NCI-H1436 (cell line): ENCODE measurements around the gene TNRC6C.
"Not testable (repeated sequence)": the region's sequence is repeated elsewhere in the genome, so short reads cannot be mapped to it uniquely, and the experiment has no call there.

Experiments used
- DNase-seq: peaks from one replicate; lab custom pipeline; 2025; lab: John Stamatoyannopoulos, UW

Gene TNRC6C

DNA sequence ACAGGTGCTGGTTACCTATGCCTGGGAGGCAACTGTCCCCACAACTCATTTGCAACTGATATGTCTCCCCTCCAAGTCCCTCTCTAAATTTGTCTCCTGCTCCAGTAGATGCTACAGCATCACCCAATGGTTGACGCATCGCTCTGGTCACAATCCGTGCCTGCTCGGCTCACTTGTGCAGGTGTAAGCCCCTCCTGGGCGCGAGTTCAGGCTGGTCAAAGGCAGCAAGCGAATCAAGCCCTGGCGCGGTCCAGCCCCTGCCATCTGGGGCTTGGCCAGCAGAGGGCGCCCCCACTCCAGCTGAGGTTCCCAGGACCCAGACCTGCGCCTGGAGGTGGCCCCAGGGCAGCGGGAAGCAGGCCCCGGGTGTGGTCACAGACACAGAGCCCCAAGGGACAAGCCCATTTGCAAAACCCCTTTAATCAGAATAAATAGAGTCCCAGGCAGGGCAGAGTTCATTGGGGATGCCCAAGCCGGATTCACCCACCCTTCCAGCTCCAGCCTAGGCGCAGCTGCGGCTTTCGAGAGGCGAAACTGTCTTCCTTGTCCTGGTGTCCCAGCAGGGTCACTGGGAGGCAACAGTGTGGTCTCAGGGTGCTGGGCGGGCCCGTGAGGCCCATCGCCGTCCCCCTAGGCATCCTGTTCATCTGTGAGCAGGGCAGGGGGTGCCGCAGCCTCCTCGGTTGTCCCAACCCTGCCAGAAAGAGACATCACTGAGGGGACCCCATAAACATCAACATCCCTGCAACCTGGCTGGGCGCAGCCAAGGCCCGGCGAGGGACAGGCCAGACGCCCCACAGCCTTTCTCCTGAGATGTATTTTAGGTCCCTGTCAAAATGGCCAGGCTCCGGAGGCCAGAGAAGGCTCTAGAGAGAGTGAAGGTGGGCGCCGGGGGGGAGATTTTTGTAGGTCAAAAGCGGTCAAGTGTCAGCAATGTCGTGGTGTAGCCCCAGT is 154.3 kb downstream of the TNRC6C start:
- DNase-seq: peak; percentile 64

DNA sequence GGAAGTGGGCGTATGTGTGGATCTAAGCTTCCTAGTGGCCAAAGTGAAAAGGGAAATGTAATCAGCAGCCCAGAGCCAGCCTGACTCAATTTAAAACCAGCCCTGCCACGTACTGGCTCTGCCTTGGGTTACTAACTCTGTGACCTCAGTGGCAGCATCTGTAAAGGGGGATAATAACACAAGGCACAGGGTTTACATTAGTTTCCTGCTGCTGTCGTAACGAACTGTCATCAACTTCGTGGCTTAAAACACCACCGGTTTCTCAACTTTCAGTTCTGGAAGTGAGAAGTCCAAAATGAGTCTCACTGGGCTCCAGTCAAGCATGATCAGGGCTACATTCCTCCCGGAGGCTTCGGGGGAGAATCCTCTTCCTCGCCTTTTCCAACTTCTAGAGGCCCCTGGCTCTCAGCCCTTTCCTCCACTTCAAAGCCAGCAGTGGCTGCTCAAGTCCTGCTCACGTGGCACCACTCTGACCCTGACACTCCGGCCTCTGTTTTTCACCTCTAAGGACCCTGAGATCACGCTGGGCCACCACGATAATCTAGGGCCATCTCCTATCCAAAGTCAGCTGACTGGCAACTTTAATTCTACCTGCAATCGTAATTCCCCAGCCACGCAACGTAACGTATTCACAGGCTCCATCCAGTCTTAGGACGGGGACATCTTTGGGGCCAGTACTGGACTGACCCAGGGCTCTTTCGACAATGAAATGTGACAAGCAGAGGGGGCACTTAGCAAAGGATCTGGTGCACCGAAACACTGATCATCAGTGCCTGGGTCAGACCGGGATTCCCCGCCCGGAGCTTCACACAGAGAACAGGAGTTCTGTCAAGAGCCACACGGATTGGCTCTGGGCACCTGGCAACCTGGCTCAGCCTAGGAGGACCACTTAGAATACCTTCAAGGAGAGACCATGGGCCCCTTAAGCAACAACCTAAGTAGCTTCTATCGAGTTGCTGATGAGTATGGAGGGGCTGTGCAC is 155.6 kb downstream of the TNRC6C start:
- DNase-seq: no peak

DNA sequence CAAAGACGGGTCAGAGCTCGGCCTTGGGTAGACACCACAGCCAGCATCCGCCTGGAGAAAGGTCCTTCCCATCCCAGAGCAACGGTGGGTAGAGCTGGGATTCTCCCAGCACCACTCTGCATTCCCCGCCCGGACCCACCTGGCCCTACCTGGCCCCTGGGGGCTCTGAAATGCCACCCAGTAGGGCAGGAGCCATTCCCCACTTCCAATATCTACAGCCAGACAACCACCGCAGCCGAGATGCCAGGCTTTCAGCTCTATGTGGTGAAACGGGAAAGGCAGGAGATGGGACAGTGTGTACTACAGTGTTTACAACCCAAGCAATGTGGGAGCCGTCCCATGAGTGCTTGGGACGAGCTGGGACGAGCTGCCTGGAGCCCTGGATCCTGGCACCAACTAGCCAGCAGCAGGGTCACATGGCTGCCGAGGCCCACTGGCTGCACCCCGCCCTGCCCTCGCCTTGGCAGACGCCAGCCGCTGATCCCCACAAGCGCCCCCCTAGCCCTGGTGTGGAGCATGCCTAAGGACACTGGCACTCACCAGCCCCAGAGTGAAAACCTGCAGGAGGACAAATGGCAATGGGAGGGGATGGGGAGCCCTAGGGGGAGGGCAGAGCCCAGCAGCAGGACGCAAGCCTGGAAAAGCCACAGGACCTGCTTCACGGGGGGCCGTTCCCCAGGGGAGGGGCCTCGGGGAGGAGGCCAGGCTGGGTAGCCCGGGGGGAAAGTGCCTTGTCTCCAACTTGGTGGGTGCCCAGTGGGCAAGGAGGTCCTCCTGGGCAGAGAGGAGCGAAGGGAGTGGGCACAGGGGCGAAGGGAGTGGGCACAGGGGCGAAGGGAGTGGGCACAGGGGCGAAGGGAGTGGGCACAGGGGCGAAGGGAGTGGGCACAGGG is 156.6 kb downstream of the TNRC6C start:
- no peak for DNase-seq

DNA sequence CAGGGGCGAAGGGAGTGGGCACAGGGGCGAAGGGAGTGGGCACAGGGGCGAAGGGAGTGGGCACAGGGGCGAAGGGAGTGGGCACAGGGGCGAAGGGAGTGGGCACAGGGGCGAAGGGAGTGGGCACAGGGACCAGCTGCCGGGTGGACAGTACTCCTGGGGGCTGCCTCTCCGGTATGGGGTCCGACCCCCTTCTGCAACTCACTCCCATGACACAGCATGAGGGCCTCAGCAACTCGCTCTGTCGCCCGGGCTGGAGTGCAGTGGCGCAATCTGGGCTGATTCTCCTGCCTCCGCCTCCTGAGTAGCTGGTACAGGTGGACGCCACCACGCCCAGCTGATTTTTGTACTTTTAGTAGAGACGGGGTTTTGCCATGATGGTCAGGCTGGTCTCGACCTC is 157.3 kb downstream of the TNRC6C start:
- DNase-seq: not testable (repeated sequence)

DNA sequence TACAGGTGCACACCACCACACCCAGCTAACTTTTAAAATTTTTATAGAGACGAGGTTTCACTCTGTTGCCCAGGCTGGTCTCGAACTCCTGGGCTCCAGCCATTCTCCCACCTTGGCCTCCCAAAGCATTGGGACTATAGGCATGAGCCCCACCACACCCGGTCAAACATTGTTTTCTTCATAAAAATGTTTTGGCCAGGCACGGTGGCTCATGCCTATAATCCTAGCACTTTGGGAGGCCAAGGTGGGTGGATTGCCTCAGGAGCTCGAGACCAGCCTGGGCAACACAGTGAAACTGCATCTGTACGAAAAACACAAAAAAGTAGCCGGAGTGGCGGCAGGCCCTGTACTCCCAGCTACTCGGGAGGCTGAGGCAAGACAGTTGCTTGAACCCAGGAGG is 157.9 kb downstream of the TNRC6C start:
- no peak for DNase-seq

DNA sequence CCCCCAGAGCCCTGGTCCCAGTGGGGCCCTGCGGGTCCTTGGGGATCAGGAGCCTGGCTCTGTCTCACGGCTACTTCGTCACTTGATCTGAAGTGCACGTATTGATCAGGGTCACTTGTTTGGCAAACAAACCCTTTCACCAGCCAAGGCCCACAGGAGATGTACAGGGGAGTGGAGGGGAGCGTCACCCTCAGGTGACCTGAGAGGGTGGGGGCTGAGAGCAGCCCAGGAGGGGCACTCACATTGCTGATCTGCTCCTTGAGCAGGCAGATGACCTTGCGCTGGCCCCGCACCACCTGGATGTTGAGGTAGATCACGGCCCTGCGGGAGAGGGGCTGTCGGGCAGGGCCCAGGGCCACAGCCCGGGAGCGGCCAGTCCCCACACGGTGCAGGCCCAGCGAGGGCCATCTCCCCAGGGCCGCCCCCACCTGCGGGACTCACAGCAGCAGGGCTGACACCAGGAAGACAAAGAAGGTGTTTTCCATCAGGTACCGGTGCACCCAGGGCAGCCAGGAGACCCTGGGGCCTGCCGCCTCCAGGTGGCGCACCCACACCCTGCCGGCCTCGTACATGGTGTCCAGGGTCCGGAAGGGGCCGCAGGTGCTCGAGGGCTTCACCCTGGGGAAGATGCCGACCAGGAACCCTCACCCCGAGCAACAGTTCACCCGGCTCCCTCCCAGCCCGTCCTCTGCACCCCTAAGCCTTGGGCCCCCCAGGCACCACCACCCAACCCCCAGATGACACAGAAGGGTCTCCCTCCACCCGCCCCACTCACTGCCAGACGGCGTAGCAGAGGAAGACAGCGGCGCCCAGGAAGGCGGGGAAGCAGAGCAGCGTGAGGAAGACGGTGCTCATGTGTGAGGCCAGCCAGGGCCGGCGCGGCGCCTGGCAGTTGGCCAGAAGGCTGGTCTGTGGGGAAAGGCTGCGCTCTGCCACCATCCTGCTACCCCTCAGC is 158.8 kb downstream of the TNRC6C start:
- peak; percentile 48 for DNase-seq

DNA sequence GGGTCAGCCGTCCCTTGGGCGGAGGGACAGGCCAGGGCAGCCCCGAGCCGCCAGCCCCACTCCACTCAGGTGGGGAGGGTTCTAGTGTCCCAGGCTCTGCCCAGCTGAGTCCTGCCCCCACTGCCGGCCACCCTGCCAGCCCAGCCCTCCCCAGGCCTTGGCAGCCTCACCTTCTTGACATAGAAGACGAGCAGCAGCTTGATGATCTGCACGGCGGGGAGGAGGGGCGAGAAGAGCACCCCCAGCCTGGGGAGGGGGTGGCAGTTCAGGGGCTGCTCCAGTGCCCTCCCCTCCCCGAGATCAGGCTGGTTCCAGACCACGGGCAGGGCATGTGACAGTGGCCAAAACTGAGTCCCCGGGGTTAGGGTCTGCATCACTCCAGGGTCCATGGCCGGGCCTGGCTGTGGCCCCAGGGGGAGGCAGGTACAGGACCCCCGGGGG is 160.3 kb downstream of the TNRC6C start:
- DNase-seq: no peak

DNA sequence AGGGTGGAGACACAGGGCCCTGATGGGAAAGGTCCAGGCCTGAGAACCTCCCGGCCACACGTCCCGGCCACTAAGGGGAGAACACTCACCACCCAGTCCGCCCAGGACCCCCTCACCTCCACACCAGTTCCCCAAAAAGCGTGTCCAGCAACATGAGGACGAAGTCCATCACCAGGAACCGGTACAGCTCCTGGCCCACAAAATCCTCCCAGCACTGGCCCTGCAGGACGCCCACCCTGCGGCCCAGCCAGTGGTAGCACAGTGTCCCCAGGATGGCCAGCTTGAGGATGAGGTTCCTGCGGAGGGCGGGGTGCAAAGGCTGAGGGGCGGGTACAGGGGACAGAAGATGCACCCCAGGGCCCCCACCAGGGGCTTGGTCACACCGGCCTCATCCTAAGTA is 162.0 kb downstream of the TNRC6C start:
- no peak for DNase-seq

DNA sequence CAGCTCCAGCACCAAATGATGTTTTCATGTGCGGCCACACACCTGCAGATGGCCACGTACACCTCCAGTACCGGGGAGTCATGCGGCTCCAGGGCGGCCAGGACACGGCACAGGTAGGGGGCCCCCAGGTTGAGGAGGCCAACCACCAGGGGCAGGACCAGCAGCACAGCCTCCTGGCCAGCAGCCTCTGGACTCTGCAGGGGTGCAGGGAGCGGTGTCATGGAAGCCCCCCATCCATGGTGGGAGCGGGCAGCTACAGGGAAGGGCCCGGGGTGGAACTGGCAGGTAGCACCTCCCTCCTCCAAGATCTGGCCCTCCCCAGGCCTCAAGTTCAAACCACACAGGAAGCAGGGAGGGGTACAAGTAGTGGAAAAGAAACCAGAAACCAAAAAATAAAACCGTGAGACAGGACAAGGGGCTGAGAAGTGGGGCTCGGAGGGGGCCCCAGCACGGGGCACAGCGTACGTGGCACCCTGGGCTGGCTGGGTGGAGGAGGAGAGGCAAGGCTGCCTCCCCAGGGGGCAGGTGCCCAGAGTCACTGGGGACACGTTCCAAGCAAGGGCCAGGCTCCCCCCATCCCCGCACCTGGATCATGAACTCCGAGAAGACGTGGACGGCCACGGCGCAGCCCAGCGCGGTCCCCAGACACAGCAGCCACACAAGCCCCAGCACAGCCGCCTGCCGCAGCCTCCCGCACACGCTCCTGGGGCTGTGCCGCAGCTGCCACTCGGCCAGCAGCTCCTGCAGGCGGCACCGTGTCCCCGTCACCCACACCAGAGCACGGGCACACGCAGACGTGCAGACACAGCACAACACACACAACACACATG is 162.7 kb downstream of the TNRC6C start:
- no peak for DNase-seq

DNA sequence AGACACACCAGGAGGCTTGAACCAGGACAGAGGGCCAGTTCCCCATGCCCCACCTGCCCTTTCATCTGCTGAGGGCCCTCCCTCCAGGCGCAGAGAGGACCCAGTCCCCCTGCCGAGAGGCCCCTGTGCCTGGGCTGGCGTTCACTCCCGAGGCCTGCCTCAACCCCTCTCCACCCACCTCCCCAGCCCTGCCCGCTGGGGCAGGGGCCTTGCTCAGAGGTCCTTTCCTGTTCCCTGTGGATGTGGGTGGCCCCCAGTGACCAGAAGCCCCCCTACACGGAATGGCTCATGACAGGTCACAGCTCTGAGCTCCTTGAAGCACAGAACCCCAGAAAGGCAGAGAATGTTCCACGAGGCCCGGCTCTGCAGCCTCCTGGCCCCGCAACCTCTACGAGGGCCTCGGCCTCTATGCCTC is 163.3 kb downstream of the TNRC6C start:
- DNase-seq: no peak

DNA sequence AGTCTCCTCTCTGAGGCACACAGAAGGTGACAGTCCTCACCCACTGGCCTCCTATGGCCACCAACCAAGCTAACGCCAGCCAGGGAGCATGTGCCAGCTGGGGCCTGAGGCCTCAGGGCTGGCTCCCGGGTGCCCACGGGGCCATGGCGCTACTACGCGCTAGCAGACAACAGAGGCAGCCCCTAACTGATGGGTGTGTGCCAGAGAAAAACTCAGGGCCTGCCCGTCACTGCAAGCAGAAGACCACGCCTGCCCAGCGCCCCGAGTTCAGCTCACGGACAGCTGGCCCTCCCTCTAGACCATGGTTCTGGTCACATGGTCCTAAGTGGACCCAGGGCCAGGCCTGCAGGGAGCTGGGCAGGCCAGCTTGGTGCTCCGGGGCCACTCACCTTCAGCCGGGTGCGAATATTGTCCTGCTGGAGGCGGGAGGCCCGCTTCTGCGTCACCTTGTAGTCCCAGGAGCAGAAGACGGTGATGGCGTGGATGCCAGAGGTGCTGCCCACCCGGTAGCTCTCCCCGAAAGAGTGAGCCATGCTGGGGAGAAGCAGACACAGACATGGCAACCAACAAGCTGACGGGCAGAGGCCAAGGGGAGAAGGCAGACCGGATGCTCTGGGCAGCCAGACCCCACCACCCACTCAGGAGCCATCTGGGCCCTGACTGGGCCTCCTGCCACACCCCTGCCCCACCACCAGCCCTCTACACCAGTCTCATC is 163.9 kb downstream of the TNRC6C start:
- no peak for DNase-seq

DNA sequence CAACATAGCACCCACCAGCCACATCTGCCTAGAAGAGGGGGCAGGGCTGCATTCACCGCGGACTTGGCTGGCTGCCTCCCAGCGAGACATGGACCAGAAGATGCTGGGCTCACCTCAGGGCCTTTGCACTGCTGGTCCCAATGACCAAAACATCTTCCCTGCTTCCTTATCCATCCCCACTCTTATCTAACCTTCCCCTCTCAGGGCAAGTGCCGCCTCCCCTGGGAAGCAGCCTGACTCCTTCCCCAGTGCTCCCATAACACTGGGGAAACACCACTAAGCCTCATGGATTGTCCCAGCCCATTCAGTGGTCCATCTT is 164.4 kb downstream of the TNRC6C start:
- no peak for DNase-seq

DNA sequence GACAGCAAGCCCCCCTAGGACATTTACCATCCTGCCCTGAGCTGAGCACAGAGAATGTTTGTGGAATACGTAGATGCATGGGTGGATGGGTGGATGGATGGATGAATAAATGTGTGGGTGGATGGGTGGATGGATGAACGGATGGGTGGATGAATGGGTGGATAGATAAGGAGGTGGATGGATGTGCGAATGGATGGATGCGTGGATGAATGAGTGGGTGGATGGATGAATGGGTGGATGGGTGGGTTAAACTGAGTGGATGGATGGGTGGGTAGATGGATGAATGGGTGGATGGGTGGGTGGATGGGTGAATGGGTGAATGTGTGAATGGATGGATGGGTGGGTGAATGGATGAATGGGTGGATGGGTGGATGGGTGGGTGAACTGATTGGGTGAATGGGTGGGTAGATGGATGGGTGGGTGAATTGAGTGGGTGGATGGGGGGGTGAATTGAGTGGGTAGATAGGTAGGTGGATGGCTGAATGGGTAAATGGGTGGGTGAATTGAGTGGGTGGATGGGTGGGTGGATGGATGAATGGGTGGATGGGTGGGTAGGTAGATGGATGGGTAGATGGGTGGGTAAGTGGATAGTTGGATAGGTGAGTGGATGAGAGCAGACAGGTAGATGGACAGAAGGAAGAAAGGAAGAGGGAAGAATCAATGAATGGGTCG is 164.9 kb downstream of the TNRC6C start:
- DNase-seq: no peak

DNA sequence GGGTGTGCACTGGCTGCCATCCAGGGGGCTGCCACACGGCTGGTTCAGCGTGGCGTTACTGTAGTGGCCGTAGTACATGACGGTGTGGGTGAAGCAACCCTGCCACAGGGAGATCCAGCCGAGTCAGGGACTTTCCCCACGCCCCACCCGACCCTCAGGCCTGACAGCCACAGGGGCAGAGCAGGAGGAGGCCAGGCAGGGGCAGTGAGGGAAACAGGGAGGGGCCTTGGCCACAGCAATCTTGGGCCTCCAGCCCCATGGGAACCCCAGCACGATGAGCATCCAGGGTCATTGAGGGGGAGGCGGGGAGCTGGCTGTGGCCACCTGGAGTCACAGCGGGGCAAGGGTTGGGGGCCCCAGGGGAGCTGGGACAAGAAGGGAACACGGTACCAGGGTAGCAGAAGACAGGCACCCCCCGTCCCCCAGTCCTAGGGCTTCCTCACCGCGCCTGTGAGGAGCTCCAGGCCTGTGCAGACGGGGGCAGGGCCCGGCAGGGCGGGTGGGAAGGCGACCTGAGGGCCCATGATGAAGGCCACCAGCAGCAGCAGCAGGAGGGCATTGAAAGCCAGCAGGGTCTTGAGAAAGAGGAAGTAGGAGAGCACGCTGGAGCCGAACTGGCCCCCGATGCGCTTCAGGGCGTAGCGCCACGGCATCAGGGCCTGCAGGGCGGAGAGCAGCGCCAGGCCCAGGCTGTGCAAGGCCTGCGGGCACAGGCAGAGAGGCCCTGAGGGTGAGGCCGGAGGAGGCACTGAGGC is 165.8 kb downstream of the TNRC6C start:
- DNase-seq: no peak

DNA sequence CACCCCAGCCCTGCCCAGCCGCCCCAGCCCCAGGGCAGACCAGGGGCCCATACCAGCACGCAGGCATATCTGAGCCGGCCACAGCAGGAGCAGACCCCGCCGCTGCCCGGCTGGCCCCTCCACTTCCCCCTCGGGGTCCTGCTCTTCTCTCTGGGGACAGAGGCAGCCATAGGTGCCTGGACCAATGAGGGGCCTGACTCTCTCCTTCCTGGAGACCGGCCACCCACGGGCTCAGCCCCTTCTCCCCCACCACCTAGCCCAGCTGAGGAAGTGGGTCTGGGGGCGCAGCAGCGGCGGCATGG is 166.3 kb downstream of the TNRC6C start:
- no peak for DNase-seq

DNA sequence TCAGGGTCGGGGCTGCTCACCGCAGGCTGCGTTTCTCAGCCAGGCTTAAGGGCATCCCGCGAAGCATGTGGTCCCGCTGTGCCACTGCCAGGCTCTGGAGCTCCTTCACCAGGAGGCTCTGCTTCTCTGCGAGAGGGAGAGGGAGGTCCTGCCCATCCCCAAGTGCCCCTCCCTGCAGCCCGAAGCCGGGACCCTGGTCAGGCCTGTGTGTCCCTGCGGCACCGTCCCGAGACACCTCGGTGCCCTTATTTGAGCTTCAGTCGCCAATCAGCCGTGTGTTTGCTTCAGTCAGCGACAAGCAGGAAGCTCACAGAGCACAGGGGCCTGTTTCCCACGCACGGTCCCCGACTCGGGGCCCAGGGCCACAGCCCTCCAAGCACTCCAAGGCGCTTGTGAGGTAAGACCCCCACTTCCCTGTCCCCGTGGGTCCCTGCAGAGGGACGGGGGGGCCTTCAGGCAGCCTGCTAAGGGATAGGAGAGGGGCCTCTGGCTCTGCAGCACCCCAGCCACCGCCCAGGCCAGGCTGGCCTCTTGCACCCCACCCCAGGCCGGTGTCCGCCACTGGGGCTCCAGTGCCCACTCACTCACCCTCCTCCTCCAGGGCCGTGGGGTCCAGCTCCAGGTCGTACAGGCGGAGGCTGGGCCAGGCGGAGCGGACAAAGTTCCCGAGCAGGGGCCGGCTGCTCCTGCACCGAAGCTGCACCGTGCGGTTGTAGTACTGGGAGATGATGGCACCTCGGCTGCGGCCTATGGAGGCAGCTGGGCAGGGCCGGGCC is 166.8 kb downstream of the TNRC6C start:
- DNase-seq: no peak
